Measurements from ENCODE around the gene SRGAP3. TPM values are rescaled to one million over a fixed set of nuclear protein-coding genes. Genes with fewer than 3 reads are reported as not detected.

Gene SRGAP3
- total RNA-seq, 1 experiment from 2014 or later: 0.69 TPM

- POLR2A ChIA-PET (ENCODE audit: low non-redundant PET): no interaction called here
- H3K9me3 ChIP-seq (ENCODE audit: low read depth, low read length, poor library complexity, severe bottlenecking): no peaks in the 10 kb centered on the region
- TF ChIP-seq EZH2 (IDR thresholded peaks at IDR 0.05; ENCODE audit: borderline replicate concordance, low read depth, low read length, poor library complexity, severe bottlenecking): no peak
- no peak for TF ChIP-seq CTCF (conservative IDR thresholded peaks at IDR 0.05; ENCODE audit: low read depth, low read length)
- BruUV-seq (replicated peaks): no TSS peak
- H3K4me3 ChIP-seq (ENCODE audit: low read depth, low read length, poor library complexity, severe bottlenecking): no peak overlapping the region
- CTCF ChIA-PET: no interaction called here
- H3K27me3 ChIP-seq (replicated peaks; ENCODE audit: insufficient read depth, low read depth, low read length, poor library complexity): peaks cover 47% of the 10 kb centered on the region
- H3K36me3 ChIP-seq (ENCODE audit: insufficient read depth, low read length, poor library complexity, severe bottlenecking): no peaks in the 10 kb centered on the region
- no peak for DNase-seq (ENCODE audit: low spot score)
- no peak overlapping the region for H3K27ac ChIP-seq (ENCODE audit: low read depth, low read length, poor library complexity, severe bottlenecking)
- intact Hi-C loops (cut with micrococcal nuclease; ENCODE audit: unreplicated experiment): no loop called here
- H3K4me1 ChIP-seq (ENCODE audit: insufficient read depth, low read length, poor library complexity, severe bottlenecking): no peaks in the 10 kb centered on the region
Measured at GRCh38 chr3:8978551-8978950, 270.9 kb downstream of the SRGAP3 start.

- Histone ChIP-seq H3K27ac (ENCODE audit: low read depth, low read length, poor library complexity, severe bottlenecking) (no peak overlapping the region), H3K4me1 (ENCODE audit: insufficient read depth, low read length, poor library complexity, severe bottlenecking) (no peaks in the 10 kb centered on the region), H3K9me3 (ENCODE audit: low read depth, low read length, poor library complexity, severe bottlenecking) (no peaks in the 10 kb centered on the region), H3K4me3 (ENCODE audit: low read depth, low read length, poor library complexity, severe bottlenecking) (no peak overlapping the region), H3K36me3 (ENCODE audit: insufficient read depth, low read length, poor library complexity, severe bottlenecking) (no peaks in the 10 kb centered on the region), H3K27me3 (replicated peaks; ENCODE audit: insufficient read depth, low read depth, low read length, poor library complexity) (peaks cover 40% of the 10 kb centered on the region)
- DNase-seq (ENCODE audit: low spot score): no peak
- POLR2A ChIA-PET (ENCODE audit: low non-redundant PET): no interaction called here
- no TSS peak for BruUV-seq (replicated peaks)
- no peak for TF ChIP-seq CTCF (conservative IDR thresholded peaks at IDR 0.05; ENCODE audit: low read depth, low read length)
- intact Hi-C loops (cut with micrococcal nuclease; ENCODE audit: unreplicated experiment): no loop called here
- CTCF ChIA-PET: no interaction called here
Measured at GRCh38 chr3:8976540-8977182, 272.8 kb downstream of the SRGAP3 start.

- CTCF ChIA-PET: no interaction called here
- intact Hi-C loops (cut with micrococcal nuclease; ENCODE audit: unreplicated experiment): no loop called here
- TF ChIP-seq EZH2 (IDR thresholded peaks at IDR 0.05; ENCODE audit: borderline replicate concordance, low read depth, low read length, poor library complexity, severe bottlenecking) (no peak), CTCF (conservative IDR thresholded peaks at IDR 0.05; ENCODE audit: low read depth, low read length) (no peak)
- Histone ChIP-seq H3K4me3 (ENCODE audit: low read depth, low read length, poor library complexity, severe bottlenecking) (no peak overlapping the region), H3K27ac (ENCODE audit: low read depth, low read length, poor library complexity, severe bottlenecking) (no peak overlapping the region), H3K36me3 (ENCODE audit: insufficient read depth, low read length, poor library complexity, severe bottlenecking) (no peaks in the 10 kb centered on the region), H3K27me3 (replicated peaks; ENCODE audit: insufficient read depth, low read depth, low read length, poor library complexity) (peaks cover 27% of the 10 kb centered on the region), H3K9me3 (ENCODE audit: low read depth, low read length, poor library complexity, severe bottlenecking) (no peaks in the 10 kb centered on the region), H3K4me1 (ENCODE audit: insufficient read depth, low read length, poor library complexity, severe bottlenecking) (no peaks in the 10 kb centered on the region)
- POLR2A ChIA-PET (ENCODE audit: low non-redundant PET): no interaction called here
- no TSS peak for BruUV-seq (replicated peaks)
- DNase-seq (ENCODE audit: low spot score): no peak
Measured at GRCh38 chr3:8975081-8976020, 274.1 kb downstream of the SRGAP3 start.

Measured in A673 (cell line).